Left lung (tissue), 10 donors: Measurements from ENCODE around the gene METTL17. TPM values are rescaled to one million over a fixed set of nuclear protein-coding genes. Genes with fewer than 3 reads are reported as not detected.
A peak's percentile ranks its signal among the peaks of the same experiment; 100 is the strongest.

ENCODE experiments used
- ATAC-seq: fragments of 200-7000 bp; cut with Tn5 transposase; one replicate; pipeline ENCODE4 v1.9.1; 2020; ENCODE audit warnings: moderate library complexity
- DNase-seq, 4 donors: peaks; one replicate each; pipeline ENCODE4 v3.0.0-alpha.2; 2013 to 2020
- H3K27ac ChIP-seq, 2 donors: fragments of 200-600 bp; sonication (generic) in 1 of 2; one replicate each; pipeline versions ENCODE4 v1.5.0 to v1.8.0; 2020 to 2021
- H3K27me3 ChIP-seq, 2 donors: fragments of 200-600 bp; sonication (generic) in 1 of 2; one replicate each; pipeline versions ENCODE4 v1.5.0 to v1.8.0; 2020 to 2021
- H3K36me3 ChIP-seq, 2 donors: fragments of 200-600 bp; sonication (generic) in 1 of 2; one replicate each; pipeline versions ENCODE4 v1.5.0 to v1.8.0; 2020 to 2021
- H3K4me1 ChIP-seq, 2 donors: fragments of 200-600 bp; one replicate each; pipeline ENCODE4 v1.8.0; 2021
- H3K4me3 ChIP-seq, 2 donors: fragments of 200-600 bp; sonication (generic) in 1 of 2; one replicate each; pipeline versions ENCODE4 v1.5.0 to v1.8.0; 2020 to 2021; ENCODE audit warnings: mild to moderate bottlenecking in 1 of 2
- H3K9me3 ChIP-seq, 2 donors: fragments of 200-600 bp; sonication (generic) in 1 of 2; one replicate each; pipeline versions ENCODE4 v1.5.0 to v1.8.0; 2020 to 2021
- intact Hi-C, 2 donors: fragments of 100-400 bp; cut with DNase I; formaldehyde crosslinking; loops; one replicate each; pipeline versions ENCODE4 v1.11.2 to v1.14.2; 2022
- microRNA-seq, 2 donors: library from miRNA; unstranded; fragments of <30 nt; microRNA quantifications; one replicate each; pipeline ENCODE4, GENCODE V29; 2019
- polyA plus RNA-seq, 6 donors: library from polyadenylated mRNA; unstranded; fragments of 120-200 nt; gene quantifications; one replicate each; pipeline ENCODE4 v1.2.1, GENCODE V29; 2013; ENCODE audit not compliant: insufficient read length in 6 of 6
- total RNA-seq, 2 donors: library from RNA; stranded (reverse); fragmentation: NEBNext Ultra II Directional; extraction: Animal tissue kit (Norgen Biotek cat#: 25700); gene quantifications; one replicate each; pipeline ENCODE4 v1.2.1, GENCODE V29; 2021
- TF ChIP-seq, protein P1 (sequence below), 2 donors: fragments of 200-600 bp; sonication (generic) in 1 of 2; IDR thresholded peaks; one replicate each; pipeline versions ENCODE4 v1.5.0 to v1.8.0; 2021; ENCODE audit warnings: antibody characterized with exemption in 2 of 2
- donor health status: DM: no; HTN: yes; CAD: no.
- donor health status: DM: no; HTN: no; CAD: no.

Gene METTL17
- total and polyA plus RNA-seq, 8 donors = 38.6 to 137 (median 112) TPM

DNA sequence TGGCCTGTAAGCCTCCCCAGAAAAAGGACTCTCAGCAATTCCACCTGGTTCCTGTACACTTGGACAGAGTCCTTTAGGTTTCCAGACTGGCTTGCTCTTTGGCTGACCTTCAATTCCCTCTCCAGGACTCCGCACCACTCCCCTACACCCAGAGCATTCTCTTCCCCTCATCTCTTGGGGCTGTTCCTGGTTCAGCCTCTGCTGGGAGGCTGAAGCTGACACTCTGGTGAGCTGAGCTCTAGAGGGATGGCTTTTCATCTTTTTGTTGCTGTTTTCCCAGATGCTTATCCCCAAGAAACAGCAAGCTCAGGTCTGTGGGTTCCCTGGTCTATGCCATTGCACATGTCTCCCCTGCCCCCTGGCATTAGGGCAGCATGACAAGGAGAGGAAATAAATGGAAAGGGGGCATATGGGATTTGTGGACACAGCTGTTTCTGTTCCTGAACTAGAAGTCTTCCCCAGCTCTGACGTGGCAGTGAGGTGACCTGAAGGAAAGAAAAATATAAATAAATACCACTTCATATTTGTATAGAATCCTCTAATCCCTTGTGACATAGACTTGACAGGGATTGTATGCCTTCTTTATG is 53.7 kb downstream of the METTL17 start:
- H3K4me1 ChIP-seq = peaks cover 24 to 31% of the 10 kb centered on the region in 2 donors
- no peak overlapping the region for H3K27ac ChIP-seq
- H3K27me3 ChIP-seq = peaks cover 0 to 5% of the 10 kb centered on the region in 2 donors
- ATAC-seq (no peak), DNase-seq (no peak)
- H3K9me3 ChIP-seq = no peaks in the 10 kb centered on the region
- TF ChIP-seq, protein P1, sequence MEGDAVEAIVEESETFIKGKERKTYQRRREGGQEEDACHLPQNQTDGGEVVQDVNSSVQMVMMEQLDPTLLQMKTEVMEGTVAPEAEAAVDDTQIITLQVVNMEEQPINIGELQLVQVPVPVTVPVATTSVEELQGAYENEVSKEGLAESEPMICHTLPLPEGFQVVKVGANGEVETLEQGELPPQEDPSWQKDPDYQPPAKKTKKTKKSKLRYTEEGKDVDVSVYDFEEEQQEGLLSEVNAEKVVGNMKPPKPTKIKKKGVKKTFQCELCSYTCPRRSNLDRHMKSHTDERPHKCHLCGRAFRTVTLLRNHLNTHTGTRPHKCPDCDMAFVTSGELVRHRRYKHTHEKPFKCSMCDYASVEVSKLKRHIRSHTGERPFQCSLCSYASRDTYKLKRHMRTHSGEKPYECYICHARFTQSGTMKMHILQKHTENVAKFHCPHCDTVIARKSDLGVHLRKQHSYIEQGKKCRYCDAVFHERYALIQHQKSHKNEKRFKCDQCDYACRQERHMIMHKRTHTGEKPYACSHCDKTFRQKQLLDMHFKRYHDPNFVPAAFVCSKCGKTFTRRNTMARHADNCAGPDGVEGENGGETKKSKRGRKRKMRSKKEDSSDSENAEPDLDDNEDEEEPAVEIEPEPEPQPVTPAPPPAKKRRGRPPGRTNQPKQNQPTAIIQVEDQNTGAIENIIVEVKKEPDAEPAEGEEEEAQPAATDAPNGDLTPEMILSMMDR (IDR thresholded peaks at IDR 0.05) = no peak
- H3K4me3 ChIP-seq = no peak overlapping the region
- no peaks in the 10 kb centered on the region for H3K36me3 ChIP-seq
- intact Hi-C loops = no loop called here

DNA sequence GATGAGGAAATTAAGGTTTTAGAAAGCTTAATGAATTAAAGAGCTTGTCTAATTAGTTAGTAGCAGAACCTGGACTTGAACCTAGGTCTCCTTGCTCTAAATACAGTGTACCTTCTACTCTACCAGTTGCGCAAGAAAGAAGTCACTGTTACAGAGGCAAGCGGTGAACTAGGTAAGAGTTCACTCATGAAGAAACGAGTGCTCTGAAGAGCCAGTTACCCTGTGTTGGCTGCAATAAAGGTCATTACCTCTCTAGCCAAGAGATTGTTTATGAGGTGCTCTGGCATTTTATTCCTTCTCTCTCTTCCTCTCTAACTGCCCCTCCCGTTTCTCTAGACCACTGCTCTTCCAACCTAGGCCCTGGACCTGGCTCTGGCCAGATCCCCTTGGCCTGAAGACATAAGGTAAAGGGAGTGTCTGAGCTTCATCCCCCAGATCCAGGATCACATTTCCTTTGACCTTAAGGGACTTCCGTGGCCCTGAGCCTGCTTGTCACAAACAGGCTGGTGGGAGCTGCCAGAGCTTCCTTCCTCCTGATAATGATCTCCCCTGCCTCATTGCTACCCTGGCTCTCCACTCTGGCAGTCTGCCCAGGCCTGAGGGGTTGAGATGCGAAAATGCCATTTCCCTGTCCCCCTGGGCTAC is 54.3 kb downstream of the METTL17 start:
- peaks cover 0 to 5% of the 10 kb centered on the region in 2 donors for H3K27me3 ChIP-seq
- TF ChIP-seq, protein P1 (IDR thresholded peaks at IDR 0.05) = no peak
- peaks cover 18 to 25% of the 10 kb centered on the region in 2 donors for H3K4me1 ChIP-seq
- H3K27ac ChIP-seq = no peak overlapping the region
- DNase-seq (no peak), ATAC-seq (peak; percentile 64)
- no peaks in the 10 kb centered on the region for H3K9me3 ChIP-seq
- no peak overlapping the region for H3K4me3 ChIP-seq
- intact Hi-C loops = no loop called here
- no peaks in the 10 kb centered on the region for H3K36me3 ChIP-seq

Small RNA genes within 50 kb of the gene (microRNA-seq; reads per million reads assigned to microRNA genes)
- 0 reads per million in 2 donors for gene MIR6717

Other genes starting within 250 kb of the METTL17 start
- gene EDDM3A, start 244.1 kb upstream of the METTL17 start, total RNA-seq = not detected
- gene EDDM3A, start 244.1 kb upstream of the METTL17 start, polyA plus RNA-seq = under 1 TPM in 4 of 6 donors, not detected in 2; 0.15 to 0.47 (median 0.23) TPM
- gene EDDM3B, start 221.6 kb upstream of the METTL17 start, total RNA-seq = not detected
- under 1 TPM in 2 of 6 donors, not detected in 4; 0.15 to 0.20 TPM for gene EDDM3B, start 221.6 kb upstream of the METTL17 start, polyA plus RNA-seq
- gene RNASE6, start 208.7 kb upstream of the METTL17 start, total RNA-seq = 10 to 100 TPM; 14.7 to 20.6 TPM
- gene RNASE6, start 208.7 kb upstream of the METTL17 start, polyA plus RNA-seq = 1 to 10 TPM; 6.4 to 8.0 (median 7.3) TPM
- 1,000 to 10,000 TPM in 1 of 2 donors, 100 to 1,000 TPM in 1; 518 to 1,326 TPM for gene RNASE1, start 187.1 kb upstream of the METTL17 start, total RNA-seq
- gene RNASE1, start 187.1 kb upstream of the METTL17 start, polyA plus RNA-seq = 100 to 1,000 TPM; 293 to 425 (median 369) TPM
- gene RNASE3, start 98.6 kb upstream of the METTL17 start, total RNA-seq = 1 to 10 TPM in 1 of 2 donors, not detected in 1; 1.1 TPM
- 1 to 10 TPM in 3 of 6 donors, under 1 TPM in 3; 0.33 to 1.9 (median 0.88) TPM for gene RNASE3, start 98.6 kb upstream of the METTL17 start, polyA plus RNA-seq
- 10 to 100 TPM in 1 of 2 donors, 1 to 10 TPM in 1; 3.8 to 30.6 TPM for gene RNASE2, start 34.5 kb upstream of the METTL17 start, total RNA-seq
- 1 to 10 TPM in 4 of 6 donors, under 1 TPM in 2; 0.78 to 3.2 (median 1.8) TPM for gene RNASE2, start 34.5 kb upstream of the METTL17 start, polyA plus RNA-seq
- gene SLC39A2, start 9.3 kb downstream of the METTL17 start, total RNA-seq = under 1 TPM in 1 of 2 donors, not detected in 1; 0.35 TPM
- gene SLC39A2, start 9.3 kb downstream of the METTL17 start, polyA plus RNA-seq = under 1 TPM in 5 of 6 donors, not detected in 1; 0.10 to 0.50 (median 0.21) TPM
- gene NDRG2, start 35.1 kb downstream of the METTL17 start, total RNA-seq = 10 to 100 TPM; 25.6 to 44.2 TPM
- 100 to 1,000 TPM; 126 to 158 (median 135) TPM for gene NDRG2, start 35.1 kb downstream of the METTL17 start, polyA plus RNA-seq
- not detected for gene TPPP2, start 40.2 kb downstream of the METTL17 start, total RNA-seq
- gene TPPP2, start 40.2 kb downstream of the METTL17 start, polyA plus RNA-seq = under 1 TPM in 5 of 6 donors, not detected in 1; 0.20 to 0.50 (median 0.22) TPM
- gene RNASE13, start 44.8 kb downstream of the METTL17 start, total RNA-seq = not detected
- gene RNASE13, start 44.8 kb downstream of the METTL17 start, polyA plus RNA-seq = under 1 TPM in 1 of 6 donors, not detected in 5; 0.13 TPM
- gene RNASE7, start 52.4 kb downstream of the METTL17 start, total RNA-seq = not detected
- gene RNASE7, start 52.4 kb downstream of the METTL17 start, polyA plus RNA-seq = under 1 TPM in 4 of 6 donors, not detected in 2; 0.14 to 0.24 (median 0.20) TPM
- not detected for gene RNASE8, start 67.8 kb downstream of the METTL17 start, total RNA-seq
- under 1 TPM in 2 of 6 donors, not detected in 4; 0.21 to 0.31 TPM for gene RNASE8, start 67.8 kb downstream of the METTL17 start, polyA plus RNA-seq
- gene ARHGEF40, start 80.3 kb downstream of the METTL17 start, total RNA-seq = 10 to 100 TPM; 34.7 to 41.5 TPM
- 10 to 100 TPM; 71.9 to 97.3 (median 82.5) TPM for gene ARHGEF40, start 80.3 kb downstream of the METTL17 start, polyA plus RNA-seq
- 10 to 100 TPM; 33.7 to 40.8 TPM for gene ZNF219, start 108.7 kb downstream of the METTL17 start, total RNA-seq
- 10 to 100 TPM; 30.5 to 45.4 (median 35.7) TPM for gene ZNF219, start 108.7 kb downstream of the METTL17 start, polyA plus RNA-seq
- gene TMEM253, start 111.1 kb downstream of the METTL17 start, total RNA-seq = under 1 TPM; 0.58 to 0.85 TPM
- gene TMEM253, start 111.1 kb downstream of the METTL17 start, polyA plus RNA-seq = 1 to 10 TPM in 2 of 6 donors, under 1 TPM in 4; 0.61 to 1.5 (median 0.86) TPM
- gene OR5AU1, start 166.1 kb downstream of the METTL17 start, total RNA-seq = not detected
- under 1 TPM; 0.04 to 0.49 (median 0.07) TPM for gene OR5AU1, start 166.1 kb downstream of the METTL17 start, polyA plus RNA-seq